Lower leg skin (tissue), 3 donors: ENCODE measurements around the gene SCD.

ENCODE experiments used
- CTCF ChIP-seq, 3 donors: fragments of 450-650 bp; IDR thresholded peaks; one replicate each; pipeline ENCODE4 v1.5.1; 2016; ENCODE audit warnings: antibody characterized with exemption in 3 of 3, mild to moderate bottlenecking in 3 of 3, moderate library complexity in 2 of 3
- POLR2A ChIP-seq, 2 donors: fragments of 450-650 bp; IDR thresholded peaks; one replicate each; pipeline ENCODE4 v1.6.1; 2016 to 2017; ENCODE audit warnings: antibody characterized with exemption in 2 of 2, mild to moderate bottlenecking in 1 of 2, moderate library complexity in 1 of 2

DNA sequence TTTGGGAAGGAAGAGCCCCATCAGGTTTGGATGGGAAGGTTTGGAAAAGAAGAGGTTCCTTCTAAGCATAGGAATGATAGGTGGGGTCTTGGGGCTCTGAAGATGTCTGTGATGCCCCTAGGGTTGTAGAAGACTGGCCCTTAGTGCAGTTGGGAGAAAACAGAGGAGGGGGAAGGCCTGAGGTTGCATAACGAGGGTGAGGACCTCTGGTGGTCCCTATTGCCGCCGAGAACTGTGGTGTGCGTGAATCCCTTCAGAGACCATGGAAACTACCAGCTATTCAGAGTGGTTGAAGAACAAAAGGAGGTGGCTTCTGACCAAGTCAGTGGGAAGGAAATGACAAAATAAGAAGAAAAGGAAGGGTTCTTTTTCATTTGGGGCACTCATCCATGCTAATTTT lies 13.9 kb upstream of the SCD start:
- TF ChIP-seq CTCF (IDR thresholded peaks at IDR 0.05) (no peak), POLR2A (IDR thresholded peaks at IDR 0.05) (no peak)
